Motor neuron (in vitro differentiated cells): ENCODE measurements around the gene ANKS6. TPM values are rescaled to one million over a fixed set of nuclear protein-coding genes. Genes with fewer than 3 reads are reported as not detected.
A peak's percentile ranks its signal among the peaks of the same experiment; 100 is the strongest.

Experiments used
- ATAC-seq, 8 experiments: fragments of 200-7000 bp; cut with Tn5 transposase; replicated peaks in 6 of 8; 2 replicates each; pipeline ENCODE4 v1.8.0; 2021; ENCODE audit warnings: mild to moderate bottlenecking in 8 of 8, moderate library complexity in 8 of 8
- H3K27ac ChIP-seq, 2 donors: fragments of 250-450 bp; sonication (Bioruptor Pico); 2 replicates each; pipeline ENCODE4 v1.9.0; 2021; ENCODE audit warnings: antibody characterized with exemption in 2 of 2, mild to moderate bottlenecking in 2 of 2, moderate library complexity in 1 of 2
- H3K4me1 ChIP-seq, 2 donors: fragments of 250-450 bp; sonication (Bioruptor Pico); replicated peaks in 1 of 2; 2 replicates each; pipeline ENCODE4 v1.6.1; 2021; ENCODE audit warnings: antibody characterized with exemption in 2 of 2, mild to moderate bottlenecking in 2 of 2, moderate library complexity in 1 of 2
- H3K4me3 ChIP-seq, 5 donors: fragments of 250-450 bp; sonication (Bioruptor Pico); 2 replicates each; pipeline ENCODE4 v1.9.0; 2021; ENCODE audit warnings: antibody characterized with exemption in 5 of 5, mild to moderate bottlenecking in 5 of 5, moderate library complexity in 4 of 5
- WGBS, 10 experiments: fragments of 450-650 bp; shearing (Covaris generic); methylation state at CpG; one replicate each; pipeline ENCODE4 v1.0.0; 2022; 5-methylcytosine and 5-hydroxymethylcytosine counted together
- in situ Hi-C, 9 experiments: fragments of 400-800 bp; cut with MboI; loops; one replicate each; pipeline ENCODE4 v1.15.0; 2021; ENCODE audit warnings: low sequenced_read_pairs in 9 of 9, low pct_unique_long_range_greater_than_20kb in 2 of 9; ENCODE audit not compliant: unreplicated experiment in 9 of 9
- total RNA-seq, 8 experiments: library from RNA; unstranded; fragments of 300-600 nt; gene quantifications; 2 replicates each; pipeline versions ENCODE4 v1.2.3 to v1.2.4, GENCODE V29; 2022

Gene ANKS6
- total RNA-seq, 8 experiments from 2014 or later, result 2.8 to 28.4 (median 6.8) TPM

DNA sequence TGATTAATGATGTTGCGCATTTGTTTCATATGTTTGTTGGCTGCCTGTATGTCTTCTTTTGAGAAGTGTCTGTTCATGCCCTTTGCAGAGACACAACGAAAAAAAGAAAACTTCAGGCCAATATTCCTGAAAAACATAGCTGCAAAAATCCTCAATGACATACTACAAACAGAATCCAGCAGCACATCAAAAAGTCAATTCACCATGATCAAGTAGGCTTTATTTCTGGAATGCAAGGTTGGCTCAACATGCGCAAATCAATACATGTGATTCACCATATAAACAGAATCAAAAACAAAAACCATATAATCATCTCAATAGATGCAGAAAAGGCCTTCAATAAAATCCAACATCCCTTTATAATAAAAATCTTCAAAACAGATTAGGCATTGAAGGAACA lies 1.9 kb upstream of the ANKS6 start:
- no peak overlapping the region for H3K27ac ChIP-seq
- no peak for ATAC-seq
- peaks cover 4 to 9% of the 10 kb centered on the region in 2 donors for H3K4me1 ChIP-seq
- in situ Hi-C loops, result loop anchor here in 5 of 9 experiments (25.0 kb wide), 2 partner anchors 486 to 711 kb away; no protein-coding TSS in a partner anchor
- 70 to 100% (median 94%) methylated on average over 1 to 3 of the region's 3 CpGs; no CpG with 5 or more reads in 2 of the 10 experiments for WGBS, 10 experiments
- no peak overlapping the region for H3K4me3 ChIP-seq

DNA sequence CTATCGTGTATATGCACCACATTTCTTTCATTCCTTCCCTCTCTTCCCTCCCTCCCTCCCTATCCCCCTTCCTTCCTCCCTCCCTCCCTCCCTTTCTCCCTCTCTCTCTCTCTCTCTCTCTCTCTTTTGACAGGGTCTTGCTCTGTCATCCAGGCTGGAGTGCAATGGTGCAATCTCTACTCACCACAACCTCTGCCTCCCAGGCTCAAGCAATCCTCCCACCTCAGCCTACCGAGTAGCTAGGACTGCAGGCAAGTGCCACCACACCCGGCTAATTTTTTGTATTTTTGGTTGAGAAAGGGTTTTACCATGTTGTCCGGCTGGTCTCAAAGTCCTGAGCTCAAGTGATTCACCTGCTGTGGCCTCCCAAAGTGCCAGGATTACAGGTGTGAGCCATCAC lies 1.1 kb upstream of the ANKS6 start:
- no peak overlapping the region for H3K4me3 ChIP-seq
- ATAC-seq, result no peak
- peaks cover 4 to 9% of the 10 kb centered on the region in 2 donors for H3K4me1 ChIP-seq
- 80 to 100% (median 100%) methylated on average over 1 of the region's 4 CpGs; no CpG with 5 or more reads in 4 of the 10 experiments for WGBS, 10 experiments
- no peak overlapping the region for H3K27ac ChIP-seq
- in situ Hi-C loops, result loop anchor here in 5 of 9 experiments (25.0 kb wide), 2 partner anchors 485 to 710 kb away; no protein-coding TSS in a partner anchor

DNA sequence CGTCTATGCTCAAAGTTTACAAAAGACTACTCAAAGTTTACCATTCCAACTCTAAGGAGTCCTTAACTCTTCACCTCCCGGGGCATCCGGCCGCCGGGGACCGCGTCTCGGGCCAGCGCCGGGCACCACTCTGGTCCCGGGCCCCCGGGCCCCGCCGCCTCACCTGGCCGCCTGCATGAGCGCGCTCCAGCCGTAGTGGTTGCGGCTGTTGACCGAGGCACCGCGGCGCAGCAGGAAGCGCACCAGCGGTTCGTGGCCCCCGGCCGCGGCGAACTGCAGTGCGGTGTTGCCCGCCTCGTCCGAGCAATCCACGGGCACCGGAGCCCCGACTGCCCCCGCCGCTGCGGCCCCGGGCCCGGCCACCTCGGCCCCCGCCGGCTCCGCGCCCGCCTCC lies 388 bp downstream of the ANKS6 start:
- ATAC-seq, result peak in 6 of 8 experiments; percentile 21 to 51 (median 41)
- WGBS, 10 experiments, result 0 to 20% (median 0%) methylated on average over 1 to 7 of the region's 48 CpGs; no CpG with 5 or more reads in 4 of the 10 experiments
- in situ Hi-C loops, result loop anchor here in 5 of 9 experiments (25.0 kb wide), 2 partner anchors 484 to 709 kb away; no protein-coding TSS in a partner anchor
- H3K4me1 ChIP-seq, result peaks cover 9 to 20% of the 10 kb centered on the region in 2 donors
- no peak overlapping the region for H3K27ac ChIP-seq
- peak overlapping the region; percentile 44 to 68 (median 61) for H3K4me3 ChIP-seq

DNA sequence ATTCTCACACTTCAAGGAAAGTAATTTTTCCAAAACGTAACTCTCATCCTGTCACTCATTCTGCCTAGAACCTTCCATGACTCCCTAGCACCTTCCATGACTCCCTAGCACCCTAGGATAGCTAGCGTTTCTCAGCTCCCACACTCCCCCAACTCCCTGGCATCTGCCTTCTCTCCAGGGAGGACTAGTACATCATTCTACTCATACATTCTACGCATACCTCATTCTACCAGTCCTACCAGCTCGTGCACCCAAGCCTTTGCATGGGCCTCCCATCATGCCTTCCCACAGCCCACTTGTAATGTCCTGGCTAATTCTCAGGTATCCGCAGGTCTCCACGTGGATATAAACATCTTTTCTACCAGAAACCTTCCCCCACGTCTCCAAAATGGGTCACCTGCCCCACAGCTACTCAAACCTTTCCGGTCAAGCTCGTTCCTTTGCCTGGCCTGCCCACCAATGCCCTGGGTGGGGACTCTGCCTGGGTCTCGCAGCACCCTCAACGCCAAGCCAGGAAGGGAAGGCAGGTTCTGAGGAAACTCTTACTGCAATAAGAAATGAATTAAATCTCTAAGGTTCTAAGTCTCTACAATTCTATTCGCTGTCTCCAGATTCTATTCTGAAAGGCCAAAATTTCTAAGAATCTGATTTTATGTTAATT lies 930 bp downstream of the ANKS6 start:
- Histone ChIP-seq H3K4me3 (peak overlapping the region; percentile 44 to 68 (median 61)), H3K4me1 (peaks cover 9 to 21% of the 10 kb centered on the region in 2 donors), H3K27ac (no peak overlapping the region)
- ATAC-seq, result no peak
- in situ Hi-C loops, result loop anchor here in 5 of 9 experiments (25.0 kb wide), 2 partner anchors 483 to 708 kb away; no protein-coding TSS in a partner anchor
- 22 to 74% (median 43%) methylated on average over 2 to 11 of the region's 12 CpGs for WGBS, 10 experiments

DNA sequence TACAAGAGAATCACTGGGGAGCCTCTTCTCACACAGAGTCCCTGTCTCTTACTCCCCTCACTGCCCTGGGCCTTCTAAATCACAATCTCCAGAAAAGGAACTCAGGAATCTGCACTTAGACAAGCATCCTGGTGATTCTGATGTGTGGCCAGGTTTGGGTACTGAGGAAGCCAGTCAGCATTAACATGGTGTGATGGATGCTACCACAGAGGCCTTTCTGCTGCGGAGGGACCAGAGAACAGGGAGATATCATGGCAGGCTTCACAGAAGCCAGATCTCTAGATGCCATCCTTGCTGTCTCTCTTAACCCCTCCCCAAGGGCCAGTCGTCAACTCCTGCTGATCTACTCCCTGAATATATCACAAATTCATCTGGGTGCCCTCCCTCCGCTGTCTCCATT lies 1.6 kb downstream of the ANKS6 start:
- no peak overlapping the region for H3K4me3 ChIP-seq
- no peak for ATAC-seq
- WGBS, 10 experiments, result 58 to 100% (median 75%) methylated on average over 1 to 3 of the region's 3 CpGs; no CpG with 5 or more reads in 2 of the 10 experiments
- in situ Hi-C loops, result loop anchor here in 5 of 9 experiments (25.0 kb wide), 2 partner anchors 483 to 708 kb away; no protein-coding TSS in a partner anchor
- no peak overlapping the region for H3K27ac ChIP-seq
- H3K4me1 ChIP-seq, result peaks cover 9 to 21% of the 10 kb centered on the region in 2 donors

DNA sequence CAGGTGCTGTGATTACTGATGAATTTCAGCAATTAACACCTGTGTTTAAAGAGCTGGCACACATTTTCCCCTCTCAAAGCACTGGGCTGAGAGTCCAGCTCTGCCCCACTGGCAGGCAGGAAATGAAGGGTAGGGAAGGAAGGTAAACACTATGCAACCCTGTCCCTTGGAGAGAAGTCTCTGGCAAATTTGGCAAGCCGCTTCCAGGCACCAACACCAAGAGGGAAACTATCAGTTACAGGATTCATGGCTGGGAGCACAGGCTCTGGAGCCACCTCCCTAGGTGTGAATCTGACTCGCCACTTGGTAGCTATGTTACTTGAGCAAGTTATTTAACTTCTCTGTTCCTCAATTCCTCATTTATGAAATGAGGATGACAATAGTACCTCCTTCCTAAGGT lies 3.3 kb downstream of the ANKS6 start:
- peaks cover 9 to 21% of the 10 kb centered on the region in 2 donors for H3K4me1 ChIP-seq
- 83 to 100% (median 100%) methylated on average over 1 to 2 of the region's 2 CpGs; no CpG with 5 or more reads in 5 of the 10 experiments for WGBS, 10 experiments

DNA sequence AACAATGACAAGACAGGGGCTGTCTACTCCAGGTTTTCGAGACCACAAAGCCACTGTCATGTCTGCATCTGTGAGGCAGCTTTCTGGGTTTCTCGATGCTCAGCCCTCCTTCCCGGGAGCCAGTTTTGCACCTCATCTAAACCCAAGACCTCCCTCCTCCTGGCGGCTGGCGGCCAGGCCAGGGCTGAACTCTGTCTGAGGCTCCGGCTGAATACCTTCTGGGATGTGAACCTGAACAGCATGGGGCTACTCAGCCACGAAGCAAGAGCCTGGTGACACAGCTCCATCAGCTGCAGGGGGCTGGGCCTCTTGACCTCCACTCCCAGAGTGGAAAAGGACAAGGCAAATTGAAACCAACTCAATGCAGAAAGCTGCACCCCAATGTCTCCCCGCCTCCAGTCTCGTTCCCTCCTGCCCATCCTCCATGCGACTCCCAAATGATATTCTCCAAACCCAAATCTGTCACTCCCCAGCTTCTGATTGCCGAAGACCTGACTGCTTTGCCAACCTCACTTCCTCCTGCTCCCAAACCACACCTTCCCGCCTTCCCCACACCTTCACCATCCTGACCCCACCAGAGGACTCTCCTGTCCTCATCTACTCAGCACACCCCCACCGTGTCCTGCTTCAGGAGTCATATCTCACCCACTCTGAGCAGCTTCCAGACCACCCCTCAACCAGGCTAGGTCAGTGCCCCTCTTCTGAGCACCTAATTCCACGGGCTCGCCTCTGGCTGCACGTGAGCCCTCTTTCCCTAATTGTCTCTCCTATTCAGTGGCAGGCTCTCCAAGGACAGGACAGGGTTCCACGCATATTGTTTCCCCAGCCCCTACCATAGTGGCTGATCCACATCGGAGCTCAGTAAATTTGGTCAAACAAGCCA lies 4.5 kb downstream of the ANKS6 start:
- in situ Hi-C loops, result loop anchor here in 5 of 9 experiments (25.0 kb wide), 2 partner anchors 480 to 705 kb away; no protein-coding TSS in a partner anchor
- WGBS, 10 experiments, result 50 to 100% (median 78%) methylated on average over 1 to 13 of the region's 18 CpGs; no CpG with 5 or more reads in 2 of the 10 experiments
- Histone ChIP-seq H3K27ac (peak overlapping the region in 1 of 2 donors; percentile 8), H3K4me3 (no peak overlapping the region), H3K4me1 (peaks cover 9 to 21% of the 10 kb centered on the region in 2 donors)
- ATAC-seq, result no peak

More for the DNA sequence above, 3.3 kb downstream of the ANKS6 start:
- in situ Hi-C loops, result loop anchor here in 5 of 9 experiments (25.0 kb wide), 2 partner anchors 481 to 706 kb away; no protein-coding TSS in a partner anchor
- Histone ChIP-seq H3K4me3 (no peak overlapping the region), H3K27ac (no peak overlapping the region)
- ATAC-seq, result no peak

DNA sequence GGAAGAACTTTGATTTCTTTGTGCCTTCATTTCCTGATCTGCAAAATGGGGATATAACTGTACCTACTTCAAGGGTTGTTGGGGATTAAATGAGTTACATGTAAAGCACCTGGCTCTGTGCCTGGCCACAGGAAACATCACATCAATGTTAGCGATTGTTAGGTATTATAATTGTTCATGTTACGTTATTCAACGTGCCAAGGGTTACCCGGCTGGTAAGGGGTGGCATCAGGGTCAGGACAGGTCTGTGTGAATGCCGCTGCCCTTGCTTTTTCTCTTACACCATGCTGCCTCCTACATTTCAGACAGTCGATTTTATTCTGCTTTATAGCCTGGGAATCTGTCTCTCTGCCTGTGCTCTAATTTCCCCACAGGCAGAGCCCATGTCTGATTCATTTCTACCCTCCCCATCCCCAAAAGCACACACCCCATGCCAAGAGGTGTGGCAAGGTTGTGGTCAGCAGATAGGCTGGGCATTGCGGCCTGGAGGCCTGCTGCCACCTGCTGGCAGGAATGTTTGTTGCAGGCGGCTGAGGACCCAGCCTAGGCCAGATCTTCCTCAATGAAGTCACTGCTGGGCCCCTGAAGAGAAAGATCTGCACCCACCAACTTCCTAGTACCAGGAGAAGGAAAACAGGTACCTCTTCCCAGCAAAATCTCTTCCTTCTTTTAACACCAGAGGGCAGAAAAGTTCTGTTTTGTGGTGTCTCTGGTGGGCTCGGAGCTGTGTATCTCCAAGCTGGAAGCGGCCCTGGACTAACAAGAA lies 5.3 kb downstream of the ANKS6 start:
- H3K27ac ChIP-seq, result peak overlapping the region in 1 of 2 donors; percentile 8
- H3K4me1 ChIP-seq, result peaks cover 9 to 21% of the 10 kb centered on the region in 2 donors
- in situ Hi-C loops, result loop anchor here in 5 of 9 experiments (25.0 kb wide), 2 partner anchors 479 to 704 kb away; no protein-coding TSS in a partner anchor
- 59 to 80% (median 77%) methylated on average over 1 to 8 of the region's 10 CpGs; no CpG with 5 or more reads in 5 of the 10 experiments for WGBS, 10 experiments
- ATAC-seq, result peak; percentile 69 to 87 (median 85)
- H3K4me3 ChIP-seq, result no peak overlapping the region

DNA sequence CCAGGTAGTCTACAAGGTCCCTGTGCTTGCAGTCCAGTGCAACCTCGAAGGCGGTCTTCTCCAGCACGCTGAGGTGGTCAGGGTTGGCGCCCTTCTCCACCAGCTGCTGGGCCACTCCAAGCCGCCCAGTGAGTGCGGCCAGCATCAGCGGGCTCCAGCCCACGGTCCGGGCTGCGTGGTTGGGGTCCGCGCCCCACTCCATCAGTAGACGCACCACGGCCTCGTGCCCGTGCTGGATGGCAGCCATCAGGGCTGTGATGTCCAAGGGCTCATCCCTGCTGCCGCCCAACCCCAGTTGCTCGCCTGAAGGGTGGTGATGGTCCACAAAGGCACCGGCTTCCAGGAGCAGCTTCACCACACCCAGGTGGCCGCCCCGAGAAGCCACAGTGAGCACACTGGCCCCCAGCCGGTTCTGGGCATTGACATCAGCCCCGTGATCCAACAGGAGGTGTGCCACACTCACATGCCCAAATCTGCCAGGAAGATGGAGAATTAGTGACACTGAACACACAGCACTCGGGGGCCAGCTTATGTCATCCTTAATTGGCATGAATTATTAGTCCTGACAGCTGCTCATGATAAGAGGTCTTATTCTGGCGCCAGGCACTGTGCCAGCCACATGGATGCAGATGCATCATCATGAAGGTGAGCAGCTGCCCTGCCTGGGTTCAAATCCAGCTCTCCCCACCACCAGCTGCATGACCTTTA lies 6.1 kb downstream of the ANKS6 start:
- in situ Hi-C loops, result loop anchor here in 5 of 9 experiments (25.0 kb wide), 2 partner anchors 478 to 703 kb away; no protein-coding TSS in a partner anchor
- Histone ChIP-seq H3K4me3 (no peak overlapping the region), H3K27ac (no peak overlapping the region), H3K4me1 (peaks cover 6 to 19% of the 10 kb centered on the region in 2 donors)
- ATAC-seq, result no peak
- 40 to 100% (median 83%) methylated on average over 1 to 5 of the region's 25 CpGs; no CpG with 5 or more reads in 5 of the 10 experiments for WGBS, 10 experiments

DNA sequence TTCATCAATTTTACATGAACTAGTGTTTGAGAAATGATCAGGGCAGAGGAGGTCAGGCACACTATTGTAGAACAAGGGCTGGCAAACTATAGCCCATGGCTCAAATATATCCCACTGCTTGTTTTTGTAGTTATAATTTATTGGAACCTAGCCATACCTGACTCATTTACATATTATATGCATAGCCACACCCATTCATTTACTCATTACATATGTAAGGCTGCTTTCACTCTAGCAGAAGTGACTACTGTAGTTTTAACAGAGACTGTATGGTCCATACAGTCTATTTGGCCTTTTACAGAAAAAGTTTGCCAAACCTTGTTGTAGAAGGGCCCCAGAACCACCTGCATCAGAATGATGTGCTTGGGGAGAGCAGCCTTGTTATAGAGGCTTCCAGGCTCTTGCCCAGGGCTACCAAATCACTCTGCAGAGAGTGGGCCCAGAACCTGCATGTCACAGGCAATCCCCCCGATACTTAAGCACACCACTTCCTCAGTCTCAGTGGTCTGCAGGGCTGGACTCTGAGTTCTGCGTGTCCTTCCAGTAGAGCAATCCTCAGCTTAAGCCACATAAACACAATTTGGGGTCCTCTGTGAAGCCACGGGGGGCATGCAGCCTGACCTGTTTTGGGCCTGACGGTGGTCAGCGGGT lies 6.7 kb downstream of the ANKS6 start:
- peak in 3 of 8 experiments; percentile 57 to 77 (median 58) for ATAC-seq
- Histone ChIP-seq H3K4me1 (peaks cover 5 to 12% of the 10 kb centered on the region in 2 donors), H3K4me3 (no peak overlapping the region), H3K27ac (no peak overlapping the region)
- in situ Hi-C loops, result loop anchor here in 5 of 9 experiments (25.0 kb wide), 2 partner anchors 477 to 702 kb away; no protein-coding TSS in a partner anchor
- 93 to 100% (median 97%) methylated on average over 1 to 3 of the region's 5 CpGs; no CpG with 5 or more reads in 6 of the 10 experiments for WGBS, 10 experiments
